HTERT RPE-1 (cell line): ENCODE results near the gene ASAP2.
"Not testable (repeated sequence)": the region's sequence is repeated elsewhere in the genome, so short reads cannot be mapped to it uniquely, and the experiment has no call there.

Experiments used
- in situ Hi-C: fragments of 300-500 bp; cut with MboI; formaldehyde crosslinking; loops from 4 replicates; pipeline ENCODE4 v1.14.3; 2020; ENCODE audit warnings: low sequenced_read_pairs

ASAP2 gene

DNA sequence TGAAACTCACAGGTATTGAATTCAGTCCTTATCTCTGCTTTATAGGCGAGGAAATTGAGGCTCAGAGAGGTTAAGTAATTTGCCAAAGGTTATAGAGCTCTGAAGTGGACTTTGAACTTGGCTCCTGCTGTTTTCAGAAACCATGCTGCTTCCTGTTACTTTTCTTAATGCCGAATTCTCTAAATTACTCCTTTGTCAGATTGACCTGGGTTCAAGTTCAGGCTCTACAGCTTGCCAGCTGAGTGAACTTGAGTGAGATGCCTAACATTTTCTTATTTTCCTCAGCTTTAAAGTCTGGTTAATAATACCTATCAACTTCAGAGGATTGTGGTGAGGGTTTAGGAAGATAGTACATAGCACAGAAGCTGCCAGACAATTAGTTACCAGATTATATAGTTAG is 3.4 kb downstream of the ASAP2 start:
- in situ Hi-C loops: no loop called here

DNA sequence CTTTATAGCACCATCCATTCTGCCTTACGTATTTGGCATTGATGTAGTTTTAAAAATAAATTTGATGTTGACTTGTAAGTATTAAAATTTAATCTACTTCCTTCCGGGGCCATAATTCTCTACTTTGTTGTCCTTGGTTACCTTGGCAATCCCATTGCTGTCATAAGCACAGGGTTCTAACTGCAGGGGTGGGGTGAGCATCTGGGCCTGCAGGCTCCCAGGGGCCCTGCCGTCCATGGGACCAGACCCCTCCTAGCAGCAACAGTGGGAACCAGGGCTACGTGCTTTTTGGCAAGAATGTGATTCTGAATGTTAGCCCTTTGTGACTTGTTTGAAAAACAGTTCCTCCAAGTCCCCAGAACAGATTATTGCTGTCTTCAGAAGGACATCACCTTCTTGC is 4.9 kb downstream of the ASAP2 start:
- in situ Hi-C loops: no loop called here

DNA sequence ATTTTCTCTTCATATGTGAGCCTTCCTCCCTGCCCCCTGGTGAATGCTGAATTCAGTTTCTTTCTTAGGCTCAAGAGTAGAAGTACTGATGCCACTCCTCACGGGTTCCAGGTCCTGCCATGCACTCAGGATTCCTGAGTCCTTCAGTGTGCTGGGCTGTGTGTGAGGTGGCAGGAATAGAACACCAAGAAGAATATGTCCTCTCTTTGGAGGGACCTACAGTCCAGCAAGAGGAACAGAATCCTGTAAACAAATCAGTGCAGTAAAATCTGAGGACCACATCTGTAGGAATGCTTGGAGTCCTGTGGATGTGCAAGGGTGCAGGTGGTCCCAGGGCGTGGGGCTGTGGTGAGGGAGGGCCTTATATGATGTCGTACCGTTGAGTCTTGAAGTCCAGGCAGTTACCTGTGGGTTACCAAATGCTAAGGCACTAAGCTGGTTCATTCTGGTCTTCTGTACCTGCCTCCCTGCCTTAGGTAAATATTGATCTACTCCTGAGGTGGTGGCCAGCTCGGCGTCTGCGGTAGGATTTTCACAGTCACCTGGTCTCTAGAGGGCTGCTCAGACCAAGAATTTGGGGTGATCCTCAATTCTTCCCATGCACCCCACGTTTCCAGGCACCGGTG is 5.5 kb downstream of the ASAP2 start:
- in situ Hi-C loops: no loop called here

DNA sequence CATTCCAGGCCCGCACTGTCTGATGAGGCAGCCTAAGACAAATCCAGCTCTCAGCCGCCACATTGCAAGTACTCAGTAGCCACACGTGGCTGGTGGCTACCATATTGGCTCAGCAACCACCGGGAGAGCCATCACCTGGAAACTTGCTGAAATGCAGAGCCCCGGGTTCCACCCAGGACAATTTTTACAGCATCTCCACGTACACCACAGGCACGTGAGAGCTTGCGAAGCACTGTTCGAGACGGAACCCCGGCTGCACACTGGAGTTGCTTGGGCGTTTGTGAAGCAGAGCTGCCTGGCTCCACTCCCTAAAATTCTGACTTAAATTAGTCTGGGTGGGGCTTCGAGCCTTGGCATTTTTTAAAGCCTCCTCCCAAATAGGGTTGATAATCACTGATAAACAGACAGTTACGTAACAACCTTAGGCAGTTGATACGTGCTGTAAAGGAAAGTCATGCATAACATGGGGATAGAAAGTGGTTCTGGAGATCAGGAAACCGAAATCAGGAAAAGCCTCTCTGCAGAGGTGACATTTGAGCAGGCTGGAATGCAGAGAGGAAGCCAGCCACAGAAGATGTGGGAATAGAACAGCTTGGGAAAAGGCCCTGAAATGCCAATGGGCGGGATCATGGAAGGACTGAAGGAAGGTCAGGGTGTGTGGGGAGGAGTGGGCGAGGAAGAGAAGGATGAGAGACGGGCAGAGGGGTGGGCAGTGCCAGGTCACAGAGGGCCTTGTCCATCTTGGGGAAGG is 6.2 kb downstream of the ASAP2 start:
- in situ Hi-C loops: no loop called here

DNA sequence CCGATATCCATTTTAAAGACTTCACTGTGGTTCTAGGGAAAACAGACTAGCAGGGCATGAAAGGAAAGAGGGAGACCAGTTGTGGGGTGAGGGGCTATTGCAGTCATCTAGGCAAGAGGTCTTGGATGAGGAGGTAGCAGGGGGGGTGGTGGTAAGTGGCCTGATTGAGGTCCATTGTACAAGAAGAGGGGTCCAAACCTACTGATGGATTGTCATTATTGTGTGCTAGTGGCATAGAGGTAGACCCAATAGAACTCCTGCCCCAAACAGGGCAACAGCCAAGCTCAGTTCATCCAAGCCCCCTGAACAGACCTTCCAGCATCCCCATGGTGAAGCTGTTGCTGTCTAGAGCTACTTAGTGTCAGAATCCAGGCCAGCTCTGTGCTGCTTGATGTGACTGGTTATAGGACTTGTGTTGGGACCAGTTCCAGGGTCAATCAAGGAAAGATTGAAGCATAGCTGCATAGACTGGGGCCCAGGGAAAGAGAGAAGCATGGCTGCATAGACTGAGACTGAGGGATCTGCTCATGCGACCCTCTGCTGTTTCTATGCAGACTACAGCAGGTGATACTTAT is 7.0 kb downstream of the ASAP2 start:
- in situ Hi-C loops: no loop called here

DNA sequence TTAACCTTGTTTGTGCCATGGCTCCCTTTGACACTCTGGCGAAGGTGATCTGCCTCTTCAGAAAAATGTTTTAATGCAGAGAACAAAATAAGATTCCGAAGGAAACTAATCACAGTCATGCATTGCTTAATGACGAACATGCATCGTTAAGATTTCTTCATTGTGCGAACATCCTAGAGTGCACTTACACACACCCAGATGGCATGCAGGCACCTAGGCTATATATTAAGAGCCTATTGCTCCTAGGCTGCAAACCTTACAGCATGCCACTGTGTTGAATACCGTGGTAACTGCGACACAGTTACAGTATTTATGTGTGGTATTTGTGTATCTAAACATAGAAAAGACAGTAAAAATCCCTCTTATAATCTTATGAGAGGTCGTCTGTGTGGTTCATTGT is 8.3 kb downstream of the ASAP2 start:
- in situ Hi-C loops: no loop called here

DNA sequence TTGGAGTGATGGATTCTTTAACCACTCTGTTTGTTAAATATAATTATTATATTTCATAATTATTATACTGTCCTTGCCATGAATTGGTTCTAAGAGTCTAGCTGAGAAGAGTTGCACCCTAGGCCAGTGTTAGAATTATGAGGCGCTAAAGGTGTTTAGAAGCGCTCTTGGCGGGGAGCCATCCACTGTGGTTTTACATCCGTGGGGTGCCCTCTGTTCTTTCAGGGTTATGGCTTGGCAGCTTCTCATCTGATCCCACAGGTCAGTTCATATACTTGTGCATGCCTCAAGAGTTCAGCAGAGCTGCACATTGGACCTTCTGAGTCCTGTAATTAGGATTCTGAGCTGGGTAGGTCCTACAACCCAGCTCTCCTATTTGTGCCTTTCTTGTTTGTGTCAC is 9.1 kb downstream of the ASAP2 start:
- in situ Hi-C loops: no loop called here

DNA sequence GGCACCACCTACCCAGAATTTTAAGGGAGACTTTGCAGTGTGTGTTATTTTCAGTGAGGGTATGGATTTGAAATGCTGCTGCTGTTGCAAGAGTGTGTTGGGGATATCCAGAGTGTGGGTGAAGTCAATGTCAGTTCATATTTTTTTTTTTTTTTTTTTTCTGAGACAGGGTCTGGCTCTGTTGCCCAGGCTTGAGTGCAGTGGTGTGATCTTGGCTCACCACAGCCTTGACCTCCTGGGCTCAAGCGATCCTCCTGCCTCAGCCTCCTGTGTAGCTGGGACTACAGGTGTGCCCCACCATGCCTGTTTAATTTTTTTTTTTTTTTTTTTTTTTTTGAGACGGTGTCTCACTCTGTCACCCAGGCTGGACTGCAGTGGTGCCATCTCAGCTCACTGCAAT is 9.5 kb downstream of the ASAP2 start:
- in situ Hi-C loops: not testable (repeated sequence)

DNA sequence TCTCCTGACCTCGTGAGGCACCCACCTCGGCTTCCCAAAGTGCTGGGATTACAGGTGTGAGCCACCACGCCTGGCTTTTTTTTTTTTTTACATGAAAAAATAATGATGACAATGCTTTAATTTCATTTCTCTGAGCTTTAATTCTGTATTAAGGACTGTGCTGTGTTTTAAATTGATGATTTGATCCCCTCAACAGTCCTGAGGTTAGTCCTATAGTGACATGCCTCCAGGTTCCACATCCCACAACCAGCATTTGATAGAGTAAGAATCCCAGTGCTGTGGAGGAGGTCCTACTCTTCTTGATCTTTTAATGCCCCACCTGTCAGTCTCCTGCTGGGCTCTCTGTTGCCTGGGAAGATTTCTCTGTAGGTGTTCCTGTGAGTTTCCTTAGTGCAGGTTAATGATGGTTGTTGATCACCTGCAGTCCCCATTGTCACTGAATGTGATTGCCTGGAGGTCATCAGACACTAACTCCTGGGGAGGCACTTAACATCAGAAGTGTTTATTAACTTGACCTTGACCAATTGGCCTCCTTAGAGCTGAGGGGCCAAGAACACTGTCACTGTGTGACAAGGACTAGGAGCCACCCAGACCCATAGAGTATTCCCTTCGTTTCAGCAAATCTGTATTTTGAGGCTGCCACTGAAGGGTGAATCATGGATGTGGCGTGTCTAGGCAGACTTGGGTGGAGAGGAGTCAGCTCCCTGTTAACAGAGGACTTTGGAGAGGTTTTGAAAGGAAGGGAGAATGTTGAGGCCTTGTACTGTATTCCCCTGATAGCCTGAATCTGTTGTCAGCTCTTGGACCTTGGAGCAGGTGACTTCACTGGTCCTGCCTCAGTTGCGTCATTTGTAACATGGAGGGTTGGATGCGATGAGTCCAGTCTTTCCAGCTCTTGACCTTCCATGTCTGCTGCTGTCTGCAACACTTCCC is 11.5 kb downstream of the ASAP2 start:
- in situ Hi-C loops: no loop called here

DNA sequence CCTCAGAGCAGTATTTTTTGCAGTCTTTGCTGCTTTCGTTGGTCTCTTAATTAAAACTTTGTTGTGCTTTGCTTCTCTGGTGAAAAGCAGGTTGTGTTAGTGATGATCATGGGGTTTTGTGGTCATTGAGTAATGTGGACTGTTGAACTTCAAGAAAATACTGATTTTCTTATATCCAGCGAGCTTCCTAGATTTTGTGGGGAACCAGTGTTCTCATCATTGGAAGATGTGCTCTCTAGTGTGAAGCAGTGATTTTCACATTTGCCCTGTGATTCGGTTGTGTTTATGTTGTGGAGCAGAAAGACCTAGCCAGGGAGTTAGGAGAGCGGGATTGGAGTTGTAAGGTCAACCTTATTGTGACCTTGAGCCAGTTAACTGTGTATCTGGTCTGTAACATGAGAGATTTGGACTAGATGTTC is 12.4 kb downstream of the ASAP2 start:
- in situ Hi-C loops: no loop called here

DNA sequence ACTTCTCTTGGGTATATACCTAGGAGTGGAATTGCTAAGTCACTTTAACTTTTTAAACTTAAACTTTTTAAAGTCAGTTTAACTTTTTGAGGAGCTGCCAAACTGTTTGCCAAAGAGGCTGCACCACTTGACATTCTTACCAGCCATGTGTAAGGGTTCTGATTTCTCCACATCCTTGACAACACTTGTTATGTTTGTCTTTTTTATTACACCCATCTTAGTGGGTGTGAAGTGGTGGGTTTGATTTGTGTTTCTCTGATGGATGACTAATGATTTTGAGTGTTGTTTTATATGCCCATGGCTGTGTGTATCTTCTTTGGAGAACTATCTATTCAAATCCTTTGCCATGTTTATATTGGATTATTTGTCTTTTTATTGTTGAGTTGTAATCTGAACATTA is 13.6 kb downstream of the ASAP2 start:
- in situ Hi-C loops: no loop called here

DNA sequence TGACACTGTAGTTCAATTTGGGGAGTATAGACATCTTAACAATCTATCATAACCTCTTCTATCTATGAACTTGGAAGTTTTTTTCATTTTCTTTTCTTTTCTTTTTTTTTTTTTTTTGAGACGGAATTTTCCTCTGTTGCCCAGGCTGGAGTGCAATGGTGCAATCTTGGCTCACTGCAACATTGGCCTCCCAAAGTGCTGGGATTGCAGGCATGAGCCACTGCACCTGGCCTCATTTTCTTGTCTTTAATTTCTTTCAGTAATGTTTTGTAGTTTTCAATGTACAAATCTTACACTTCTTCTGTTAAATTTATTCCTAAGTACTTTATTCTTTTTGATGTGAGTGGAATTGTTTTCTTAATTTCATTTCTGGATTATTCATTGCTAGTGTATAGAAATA is 14.6 kb downstream of the ASAP2 start:
- in situ Hi-C loops: no loop called here

DNA sequence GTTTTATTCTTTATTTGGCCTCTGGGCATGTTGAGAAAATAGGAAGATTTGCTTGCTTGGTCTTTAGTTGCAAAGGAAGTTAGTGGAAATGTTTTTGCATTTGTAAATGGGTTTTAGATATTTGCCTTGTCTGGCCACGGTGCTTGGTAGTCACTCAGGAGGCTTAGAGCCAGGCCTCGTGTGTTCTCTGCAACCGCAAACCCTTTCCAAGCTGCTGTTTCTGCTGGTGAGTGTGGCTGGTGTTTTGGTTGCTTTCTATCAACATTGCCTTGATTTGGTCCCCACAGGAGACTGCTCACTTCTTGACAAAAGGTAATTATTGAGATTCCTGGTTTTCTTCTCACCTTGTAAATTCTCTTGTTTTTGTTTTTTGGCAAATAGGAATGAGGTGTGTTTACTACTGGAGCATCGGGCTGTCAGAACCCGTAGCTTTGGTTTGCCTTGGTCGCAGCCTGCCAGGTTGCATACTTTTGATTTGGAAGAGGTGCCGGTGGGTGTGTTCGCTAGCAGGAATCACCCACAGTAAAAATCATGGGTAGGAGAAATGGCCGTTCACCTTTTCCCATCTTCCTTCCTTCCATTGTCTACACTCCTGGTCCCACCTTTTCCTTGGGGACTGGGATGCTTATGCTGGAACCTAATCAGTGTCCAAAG is 15.8 kb downstream of the ASAP2 start:
- in situ Hi-C loops: no loop called here

DNA sequence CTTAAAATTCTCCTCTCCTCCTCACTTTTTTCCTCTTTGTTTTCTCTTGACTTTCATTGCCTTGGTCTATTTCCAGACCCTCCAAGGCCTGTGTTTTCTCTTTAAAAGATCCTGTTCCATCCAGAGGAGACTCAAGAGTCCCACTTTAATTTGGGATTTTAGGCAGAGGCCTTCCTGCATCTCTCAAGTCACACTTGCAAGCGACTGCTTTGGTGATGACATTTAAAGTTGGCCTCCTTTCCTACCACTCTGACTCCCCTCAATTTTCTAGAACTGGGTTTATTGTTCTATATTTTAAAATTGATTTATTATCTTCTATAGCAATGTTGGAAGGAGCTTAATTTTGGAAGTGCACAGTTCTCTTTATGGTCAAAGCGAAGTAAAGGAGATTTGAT is 16.3 kb downstream of the ASAP2 start:
- in situ Hi-C loops: no loop called here

DNA sequence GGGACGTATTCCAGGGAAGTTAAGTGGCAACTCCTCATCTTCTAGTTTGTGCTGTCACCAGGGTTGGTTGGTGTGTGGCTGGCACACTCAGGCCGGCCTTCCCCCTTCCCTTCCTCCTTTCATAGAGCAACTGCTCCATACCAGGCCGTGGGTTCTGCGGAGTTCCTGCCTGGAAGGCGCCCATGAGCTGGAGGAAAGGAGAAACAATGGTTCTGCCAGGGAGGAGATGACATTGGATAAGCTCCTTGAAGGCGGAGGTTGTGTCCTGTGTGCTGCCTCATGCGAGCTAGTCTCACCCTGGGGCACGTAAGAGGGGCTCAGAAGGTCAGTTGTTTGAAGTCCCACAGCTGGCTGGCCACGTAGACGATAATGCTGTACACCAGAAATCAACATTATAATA is 19.2 kb downstream of the ASAP2 start:
- in situ Hi-C loops: no loop called here

DNA sequence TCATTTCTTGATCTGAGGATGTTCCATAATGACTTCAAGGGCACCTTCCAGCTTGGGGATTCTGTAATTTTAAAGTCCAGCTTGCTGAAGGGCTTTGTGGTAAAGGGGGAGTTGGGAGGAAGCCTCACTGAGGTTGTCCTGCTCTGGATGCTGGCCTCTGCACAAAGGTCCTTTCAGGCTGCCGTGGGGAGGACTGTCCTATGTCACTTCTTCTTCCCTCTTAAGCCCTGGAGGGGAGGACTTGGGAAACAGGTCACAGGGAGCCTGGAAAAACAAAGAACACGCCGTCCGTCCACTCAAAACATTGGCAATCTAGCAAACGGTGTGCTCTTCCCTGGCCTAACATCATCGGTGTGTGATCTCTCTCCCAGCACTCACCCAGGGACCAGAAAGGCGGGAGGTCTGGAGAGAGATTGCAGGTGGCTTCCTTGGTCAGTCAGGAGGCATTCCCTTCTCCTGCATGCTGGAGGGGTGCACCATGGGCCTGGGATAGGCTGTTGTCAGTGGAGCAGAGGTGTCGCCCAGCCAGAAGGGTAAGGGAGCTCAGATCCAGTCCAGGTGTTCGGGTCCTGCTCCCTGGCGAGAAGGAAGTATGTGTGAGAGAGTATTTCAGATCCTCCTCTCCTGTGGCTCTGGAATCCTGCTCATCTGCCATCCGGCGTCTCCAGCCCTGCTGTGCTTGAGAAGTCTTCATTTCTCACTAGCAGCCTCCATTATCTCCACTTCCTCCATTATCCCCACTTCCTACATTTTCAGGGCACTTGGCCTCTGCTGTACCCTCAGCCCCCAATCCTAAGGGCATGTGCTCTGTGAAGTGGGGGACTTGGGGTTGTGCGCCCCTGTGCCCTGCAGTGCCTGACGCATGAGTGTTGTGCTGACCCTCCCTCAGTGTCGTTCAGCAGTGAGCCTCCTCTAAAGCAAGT is 20.1 kb downstream of the ASAP2 start:
- in situ Hi-C loops: no loop called here

DNA sequence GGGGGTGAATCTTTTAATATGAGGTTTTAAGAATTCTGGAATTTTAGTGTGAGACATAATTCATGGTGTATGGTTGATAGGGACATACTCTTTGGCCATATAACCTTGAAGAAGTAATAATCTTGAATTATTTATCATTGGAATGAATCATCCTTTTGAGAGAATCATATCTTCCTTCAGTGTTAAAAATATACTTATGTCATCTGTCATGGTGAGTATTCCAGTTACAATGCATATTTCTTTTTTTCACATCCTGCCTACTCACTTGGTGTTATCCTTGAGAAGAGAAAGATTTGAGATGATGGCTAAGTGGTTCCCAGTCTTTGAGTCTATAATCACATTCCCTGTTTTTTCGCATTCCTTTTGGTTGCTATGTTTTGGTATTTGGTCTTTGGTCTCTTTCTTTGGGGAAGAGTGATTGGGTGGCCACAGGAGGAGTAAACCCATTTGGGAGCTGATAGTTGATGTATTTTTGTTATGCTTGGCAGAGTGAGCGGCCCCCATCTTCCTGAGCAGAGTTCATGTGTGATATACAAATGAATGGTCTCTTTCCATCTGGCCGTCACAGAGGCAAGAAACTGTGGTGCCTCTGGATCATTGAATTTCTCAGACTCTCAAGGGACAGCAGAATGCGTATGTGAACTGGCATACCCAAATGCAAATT is 21.6 kb downstream of the ASAP2 start:
- in situ Hi-C loops: no loop called here

DNA sequence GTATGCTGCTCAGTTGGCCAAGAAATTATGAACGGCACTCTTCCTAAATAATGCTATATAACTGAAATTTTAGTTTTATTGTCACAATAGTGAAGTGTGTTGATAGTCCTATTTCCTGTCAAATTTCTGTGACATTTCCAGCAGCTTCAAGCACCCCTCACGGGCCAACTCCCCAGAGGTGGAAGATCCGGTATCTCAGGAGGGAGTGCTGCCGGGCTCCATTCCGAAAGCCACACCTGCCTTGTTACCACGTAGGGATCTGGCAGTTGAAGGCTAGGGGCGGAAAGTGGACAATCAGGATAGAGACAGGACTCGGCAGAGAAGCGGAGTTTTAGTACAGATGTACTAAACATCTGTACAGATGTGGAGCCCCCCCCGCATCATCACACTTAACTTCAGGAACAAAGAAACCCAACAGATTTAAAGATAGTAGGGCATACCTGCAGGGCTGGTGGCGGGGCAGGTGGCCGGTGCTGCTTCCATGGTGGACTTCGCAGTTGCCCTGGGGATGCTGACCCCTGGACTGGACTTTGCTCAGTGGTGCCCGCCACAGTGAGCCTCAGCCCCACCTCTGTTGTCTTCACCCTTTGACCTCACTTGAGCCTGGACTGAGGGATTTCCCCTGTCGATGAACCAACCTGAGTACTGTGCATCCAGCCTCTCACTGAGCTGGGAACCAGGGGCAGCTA is 22.3 kb downstream of the ASAP2 start:
- in situ Hi-C loops: no loop called here

DNA sequence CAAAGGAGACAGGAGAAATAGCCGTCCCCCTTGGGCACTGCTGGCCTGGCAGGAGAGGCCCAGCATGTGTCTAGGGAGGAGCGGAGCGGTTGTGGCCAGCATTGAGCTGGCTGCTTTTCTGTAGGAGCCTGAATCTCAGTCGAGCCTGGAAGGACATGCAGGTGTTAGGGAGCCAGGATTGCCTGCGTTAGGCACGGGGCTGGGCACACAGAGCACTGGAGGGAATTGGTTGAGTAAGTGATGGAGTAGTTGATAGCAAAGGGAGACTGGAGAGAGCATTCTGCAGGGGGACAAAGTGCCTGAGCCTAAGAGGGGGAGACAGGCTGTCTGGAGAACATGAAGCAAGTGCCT is 22.8 kb downstream of the ASAP2 start:
- in situ Hi-C loops: no loop called here
